HepG2 (cell line): Measurements from ENCODE around the gene NEAT1. TPM values are rescaled to one million over a fixed set of nuclear protein-coding genes. Genes with fewer than 3 reads are reported as not detected.

ENCODE experiments used
- CBFB ChIP-seq: sonication (generic); formaldehyde crosslinking; IDR thresholded peaks from 2 replicates; pipeline ENCODE4 v1.4.0; 2020; ENCODE audit warnings: missing genetic modification reagents
- FLYWCH1 ChIP-seq: sonication (generic); formaldehyde crosslinking; IDR thresholded peaks from 2 replicates; pipeline ENCODE4 v1.8.1; 2023; ENCODE audit warnings: mild to moderate bottlenecking, missing genetic modification reagents
- JUNB ChIP-seq: sonication (generic); formaldehyde crosslinking; IDR thresholded peaks from 2 replicates; pipeline ENCODE4 v1.8.0; 2022; ENCODE audit warnings: missing genetic modification reagents, mild to moderate bottlenecking, borderline replicate concordance
- NCOA5 ChIP-seq: sonication (generic); formaldehyde crosslinking; IDR thresholded peaks from 2 replicates; pipeline ENCODE4 v1.4.0; 2020; ENCODE audit warnings: missing genetic modification reagents
- NFYC ChIP-seq: IDR thresholded peaks from 2 replicates; pipeline ENCODE4 v1.6.1; 2016; ENCODE audit warnings: missing genetic modification reagents, missing compliant biosample characterization
- ONECUT2 ChIP-seq: sonication (generic); formaldehyde crosslinking; IDR thresholded peaks from 2 replicates; pipeline ENCODE4 v1.4.0; 2020; ENCODE audit warnings: missing genetic modification reagents
- PPARG ChIP-seq: conservative IDR thresholded peaks from 2 replicates; pipeline ENCODE4 v1.6.1; 2016; ENCODE audit warnings: missing biosample characterization, missing genetic modification reagents
- PTBP1 ChIP-seq: fragments of 200-400 bp; formaldehyde crosslinking; IDR thresholded peaks from 2 replicates; pipeline ENCODE4 v1.6.1; 2018; ENCODE audit warnings: low read length, low read depth; ENCODE audit not compliant: poor library complexity, severe bottlenecking
- RARA ChIP-seq: IDR thresholded peaks from 2 replicates; pipeline ENCODE4 v1.6.1; 2016; ENCODE audit warnings: missing genetic modification reagents, missing compliant biosample characterization
- RBAK ChIP-seq: sonication (generic); formaldehyde crosslinking; IDR thresholded peaks from 2 replicates; pipeline ENCODE4 v1.5.1; 2020; ENCODE audit warnings: mild to moderate bottlenecking, missing genetic modification reagents
- SKI ChIP-seq: fragments of 450-650 bp; IDR thresholded peaks from one replicate; pipeline ENCODE4 v1.6.1; 2018; ENCODE audit warnings: mild to moderate bottlenecking; ENCODE audit not compliant: partially characterized antibody
- SNAPC2 ChIP-seq: sonication (generic); formaldehyde crosslinking; IDR thresholded peaks from 2 replicates; pipeline ENCODE4 v1.8.1; 2022; ENCODE audit warnings: mild to moderate bottlenecking, missing genetic modification reagents
- SRF ChIP-seq: IDR thresholded peaks from 2 replicates; pipeline ENCODE4 v1.6.1; 2011; ENCODE audit warnings: mild to moderate bottlenecking, low read depth, low read length, moderate library complexity
- TBP ChIP-seq: sonication (generic); formaldehyde crosslinking; IDR thresholded peaks from 2 replicates; pipeline ENCODE4 v1.5.0; 2020; ENCODE audit warnings: missing genetic modification reagents
- ZC3H13 ChIP-seq: sonication (generic); formaldehyde crosslinking; IDR thresholded peaks from 2 replicates; pipeline ENCODE4 v1.8.1; 2023; ENCODE audit warnings: mild to moderate bottlenecking, missing genetic modification reagents, moderate library complexity
- ZNF136 ChIP-seq: sonication (generic); formaldehyde crosslinking; IDR thresholded peaks from 2 replicates; pipeline ENCODE4 v1.8.1; 2022; ENCODE audit warnings: low read depth, mild to moderate bottlenecking, moderate library complexity, missing genetic modification reagents
- ZNF543 ChIP-seq: sonication (generic); formaldehyde crosslinking; IDR thresholded peaks from 2 replicates; pipeline ENCODE4 v1.4.0; 2020; ENCODE audit warnings: mild to moderate bottlenecking, missing genetic modification reagents
- ZNF616 ChIP-seq: sonication (generic); formaldehyde crosslinking; IDR thresholded peaks from 2 replicates; pipeline ENCODE4 v1.5.0; 2020; ENCODE audit warnings: low read depth, mild to moderate bottlenecking, missing genetic modification reagents
- ZNF629 ChIP-seq: sonication (generic); formaldehyde crosslinking; conservative IDR thresholded peaks from 2 replicates; pipeline ENCODE4 v1.5.0; 2020; ENCODE audit warnings: missing genetic modification reagents
- polyA plus RNA-seq, 8 experiments: library from polyadenylated mRNA; depleted of rRNA in 3 of 8; stranded (reverse) in 7 of 8; unstranded in 1 of 8; fragments of >200 nt; fragmentation: Illumina TruSeq in 4 of 8; extraction: Trizol in 4 of 8; gene quantifications; 2 replicates each; pipeline versions ENCODE4 v1.2.1 to v1.2.3, GENCODE V29; 2011 to 2016; ENCODE audit warnings: low read depth in 4 of 8, missing spikeins in 1 of 8, mixed read lengths in 1 of 8; ENCODE audit not compliant: insufficient read depth in 1 of 8
- total RNA-seq, 5 experiments: library from RNA; depleted of rRNA; stranded (reverse); fragments of >200 nt; fragmentation: Illumina TruSeq; extraction: Trizol; gene quantifications; 2 replicates each; pipeline ENCODE4 v1.2.3, GENCODE V29; 2016; ENCODE audit warnings: low read depth in 1 of 5
- TF ChIP-seq, protein P1 (sequence below): sonication (generic); formaldehyde crosslinking; IDR thresholded peaks from 2 replicates; pipeline ENCODE4 v1.4.0; 2020; ENCODE audit warnings: low read depth, mild to moderate bottlenecking, missing genetic modification reagents
- TF ChIP-seq, protein P2 (sequence below): sonication (generic); formaldehyde crosslinking; IDR thresholded peaks from 2 replicates; pipeline ENCODE4 v1.8.1; 2023; ENCODE audit warnings: mild to moderate bottlenecking, missing genetic modification reagents
- TF ChIP-seq, protein P3 (sequence below): sonication (generic); formaldehyde crosslinking; IDR thresholded peaks from 2 replicates; pipeline ENCODE4; 2020; ENCODE audit warnings: missing genetic modification reagents, mild to moderate bottlenecking, borderline replicate concordance
- TF ChIP-seq, protein P4 (sequence below): sonication (generic); formaldehyde crosslinking; IDR thresholded peaks from 2 replicates; pipeline ENCODE4 v1.4.0; 2020; ENCODE audit warnings: low read depth, missing genetic modification reagents

Gene NEAT1
- total and polyA plus RNA-seq, 2 of the 13 experiments (the other 11 are each of a cell fraction or from before 2014, with no cell fraction given) = 20.5 to 41.2 TPM

DNA sequence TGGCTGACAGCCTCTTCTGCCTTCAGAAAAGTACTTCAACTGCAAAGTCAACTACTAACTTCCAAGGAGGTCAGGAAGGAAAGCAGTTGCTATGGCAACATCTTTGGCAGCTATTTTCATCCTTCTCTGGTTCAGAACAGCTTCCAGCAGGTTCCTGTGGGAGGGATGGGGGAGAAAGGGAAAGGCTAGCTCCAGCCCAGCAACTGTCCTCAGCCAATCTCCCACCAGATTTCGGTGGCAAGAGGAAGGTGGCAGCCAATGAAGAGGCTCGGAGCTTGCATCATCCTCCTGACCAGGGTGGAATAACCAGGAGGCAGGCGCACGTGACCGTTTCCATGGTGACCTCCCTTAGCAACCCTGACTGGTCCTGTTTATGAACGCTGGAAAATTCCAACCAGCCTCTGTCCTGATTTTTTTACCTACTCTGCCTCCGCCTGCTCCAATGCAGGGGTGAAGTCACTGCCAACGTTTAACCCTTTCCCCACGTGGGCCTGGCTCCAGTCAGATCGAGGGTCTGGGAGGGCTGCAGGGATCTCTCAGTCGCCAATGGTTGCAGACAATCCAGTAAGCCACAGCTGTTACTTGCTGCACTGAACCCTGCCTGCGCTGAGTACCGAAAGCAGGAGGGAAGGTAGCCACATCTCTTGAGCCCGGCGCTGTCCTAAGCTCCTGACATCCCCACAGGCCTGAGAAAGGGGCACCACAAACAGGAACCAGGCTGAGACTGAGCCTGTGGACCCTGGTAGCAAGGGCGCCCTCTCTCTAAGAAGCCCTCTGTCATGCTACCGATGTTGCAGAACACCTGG lies 65.1 kb downstream of the NEAT1 start (continued):
- TF ChIP-seq, protein P1, sequence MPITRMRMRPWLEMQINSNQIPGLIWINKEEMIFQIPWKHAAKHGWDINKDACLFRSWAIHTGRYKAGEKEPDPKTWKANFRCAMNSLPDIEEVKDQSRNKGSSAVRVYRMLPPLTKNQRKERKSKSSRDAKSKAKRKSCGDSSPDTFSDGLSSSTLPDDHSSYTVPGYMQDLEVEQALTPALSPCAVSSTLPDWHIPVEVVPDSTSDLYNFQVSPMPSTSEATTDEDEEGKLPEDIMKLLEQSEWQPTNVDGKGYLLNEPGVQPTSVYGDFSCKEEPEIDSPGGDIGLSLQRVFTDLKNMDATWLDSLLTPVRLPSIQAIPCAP = no peak
- no peak for TF ChIP-seq SNAPC2
- TF ChIP-seq FLYWCH1 (CRISPR knock-in tag) = no peak
- no peak for TF ChIP-seq PTBP1
- TF ChIP-seq, protein P2, sequence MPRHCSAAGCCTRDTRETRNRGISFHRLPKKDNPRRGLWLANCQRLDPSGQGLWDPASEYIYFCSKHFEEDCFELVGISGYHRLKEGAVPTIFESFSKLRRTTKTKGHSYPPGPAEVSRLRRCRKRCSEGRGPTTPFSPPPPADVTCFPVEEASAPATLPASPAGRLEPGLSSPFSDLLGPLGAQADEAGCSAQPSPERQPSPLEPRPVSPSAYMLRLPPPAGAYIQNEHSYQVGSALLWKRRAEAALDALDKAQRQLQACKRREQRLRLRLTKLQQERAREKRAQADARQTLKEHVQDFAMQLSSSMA (CRISPR knock-in tag) = no peak
- peak; percentile 92 for TF ChIP-seq NFYC (CRISPR knock-in tag)
- TF ChIP-seq NCOA5 (CRISPR knock-in tag) = no peak
- no peak for TF ChIP-seq TBP (CRISPR knock-in tag)
- TF ChIP-seq, protein P3, sequence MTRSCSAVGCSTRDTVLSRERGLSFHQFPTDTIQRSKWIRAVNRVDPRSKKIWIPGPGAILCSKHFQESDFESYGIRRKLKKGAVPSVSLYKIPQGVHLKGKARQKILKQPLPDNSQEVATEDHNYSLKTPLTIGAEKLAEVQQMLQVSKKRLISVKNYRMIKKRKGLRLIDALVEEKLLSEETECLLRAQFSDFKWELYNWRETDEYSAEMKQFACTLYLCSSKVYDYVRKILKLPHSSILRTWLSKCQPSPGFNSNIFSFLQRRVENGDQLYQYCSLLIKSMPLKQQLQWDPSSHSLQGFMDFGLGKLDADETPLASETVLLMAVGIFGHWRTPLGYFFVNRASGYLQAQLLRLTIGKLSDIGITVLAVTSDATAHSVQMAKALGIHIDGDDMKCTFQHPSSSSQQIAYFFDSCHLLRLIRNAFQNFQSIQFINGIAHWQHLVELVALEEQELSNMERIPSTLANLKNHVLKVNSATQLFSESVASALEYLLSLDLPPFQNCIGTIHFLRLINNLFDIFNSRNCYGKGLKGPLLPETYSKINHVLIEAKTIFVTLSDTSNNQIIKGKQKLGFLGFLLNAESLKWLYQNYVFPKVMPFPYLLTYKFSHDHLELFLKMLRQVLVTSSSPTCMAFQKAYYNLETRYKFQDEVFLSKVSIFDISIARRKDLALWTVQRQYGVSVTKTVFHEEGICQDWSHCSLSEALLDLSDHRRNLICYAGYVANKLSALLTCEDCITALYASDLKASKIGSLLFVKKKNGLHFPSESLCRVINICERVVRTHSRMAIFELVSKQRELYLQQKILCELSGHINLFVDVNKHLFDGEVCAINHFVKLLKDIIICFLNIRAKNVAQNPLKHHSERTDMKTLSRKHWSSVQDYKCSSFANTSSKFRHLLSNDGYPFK (CRISPR knock-in tag) = no peak; the same call in 1 of the 2 replicates
- no peak for TF ChIP-seq ZNF543
- TF ChIP-seq, protein P4, sequence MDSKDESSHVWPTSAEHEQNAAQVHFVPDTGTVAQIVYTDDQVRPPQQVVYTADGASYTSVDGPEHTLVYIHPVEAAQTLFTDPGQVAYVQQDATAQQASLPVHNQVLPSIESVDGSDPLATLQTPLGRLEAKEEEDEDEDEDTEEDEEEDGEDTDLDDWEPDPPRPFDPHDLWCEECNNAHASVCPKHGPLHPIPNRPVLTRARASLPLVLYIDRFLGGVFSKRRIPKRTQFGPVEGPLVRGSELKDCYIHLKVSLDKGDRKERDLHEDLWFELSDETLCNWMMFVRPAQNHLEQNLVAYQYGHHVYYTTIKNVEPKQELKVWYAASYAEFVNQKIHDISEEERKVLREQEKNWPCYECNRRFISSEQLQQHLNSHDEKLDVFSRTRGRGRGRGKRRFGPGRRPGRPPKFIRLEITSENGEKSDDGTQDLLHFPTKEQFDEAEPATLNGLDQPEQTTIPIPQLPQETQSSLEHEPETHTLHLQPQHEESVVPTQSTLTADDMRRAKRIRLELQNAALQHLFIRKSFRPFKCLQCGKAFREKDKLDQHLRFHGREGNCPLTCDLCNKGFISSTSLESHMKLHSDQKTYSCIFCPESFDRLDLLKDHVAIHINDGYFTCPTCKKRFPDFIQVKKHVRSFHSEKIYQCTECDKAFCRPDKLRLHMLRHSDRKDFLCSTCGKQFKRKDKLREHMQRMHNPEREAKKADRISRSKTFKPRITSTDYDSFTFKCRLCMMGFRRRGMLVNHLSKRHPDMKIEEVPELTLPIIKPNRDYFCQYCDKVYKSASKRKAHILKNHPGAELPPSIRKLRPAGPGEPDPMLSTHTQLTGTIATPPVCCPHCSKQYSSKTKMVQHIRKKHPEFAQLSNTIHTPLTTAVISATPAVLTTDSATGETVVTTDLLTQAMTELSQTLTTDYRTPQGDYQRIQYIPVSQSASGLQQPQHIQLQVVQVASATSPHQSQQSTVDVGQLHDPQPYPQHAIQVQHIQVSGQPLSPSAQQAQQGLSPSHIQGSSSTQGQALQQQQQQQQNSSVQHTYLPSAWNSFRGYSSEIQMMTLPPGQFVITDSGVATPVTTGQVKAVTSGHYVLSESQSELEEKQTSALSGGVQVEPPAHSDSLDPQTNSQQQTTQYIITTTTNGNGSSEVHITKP (CRISPR knock-in tag) = peak; percentile 44; the same call in 1 of the 2 replicates
- TF ChIP-seq SRF = 0 out of 2 replicates have a peak, but pooled peaks have one; percentile 28
- TF ChIP-seq ZNF616 = no peak
- 0 out of 2 replicates have a peak, but pooled peaks have one; percentile 4 for TF ChIP-seq ZNF629 (CRISPR knock-in tag)
- TF ChIP-seq JUNB = no peak
- no peak for TF ChIP-seq SKI
- TF ChIP-seq ZNF136 (CRISPR knock-in tag) = peak; percentile 53; the same call in 1 of the 2 replicates
- TF ChIP-seq CBFB (CRISPR knock-in tag) = no peak; the same call in 1 of the 2 replicates
- no peak for TF ChIP-seq RBAK (CRISPR knock-in tag)
- peak; percentile 37 for TF ChIP-seq RARA
- TF ChIP-seq ZC3H13 (CRISPR knock-in tag) = no peak
- TF ChIP-seq ONECUT2 (CRISPR knock-in tag) = no peak
- 0 out of 2 replicates have a peak, but pooled peaks have one; percentile 59 for TF ChIP-seq PPARG
